ACC112 (cell line): ENCODE results near the gene KLHL22.
"Not testable (repeated sequence)": the region's sequence is repeated elsewhere in the genome, so short reads cannot be mapped to it uniquely, and the experiment has no call there.

ENCODE experiments used
- H2AFZ ChIP-seq: fragments of 200-600 bp; sonication (generic); one replicate; pipeline ENCODE4 v1.6.0; 2017; ENCODE audit warnings: antibody characterized with exemption, low read length; ENCODE audit not compliant: unreplicated experiment
- H3K27ac ChIP-seq: fragments of 200-600 bp; sonication (generic); 2 replicates; pipeline ENCODE4 v1.5.1; 2014; ENCODE audit warnings: low read depth, mild to moderate bottlenecking, antibody characterized with exemption, low read length, moderate library complexity
- H3K27me3 ChIP-seq: fragments of 200-600 bp; sonication (generic); 2 replicates; pipeline ENCODE4 v1.6.1; 2014; ENCODE audit warnings: mild to moderate bottlenecking, antibody characterized with exemption, low read length, moderate library complexity, mixed read lengths; ENCODE audit not compliant: insufficient read depth
- H3K36me3 ChIP-seq: fragments of 200-600 bp; sonication (generic); 2 replicates; pipeline ENCODE4 v1.6.1; 2016; ENCODE audit warnings: mild to moderate bottlenecking, antibody characterized with exemption, low read length, moderate library complexity, mixed read lengths; ENCODE audit not compliant: insufficient read depth
- H3K4me1 ChIP-seq: fragments of 200-600 bp; sonication (generic); one replicate; pipeline ENCODE4 v1.6.1; 2016; ENCODE audit warnings: low read length, mixed read lengths; ENCODE audit not compliant: insufficient read depth, unreplicated experiment, control insufficient read depth
- H3K4me3 ChIP-seq: fragments of 200-600 bp; sonication (generic); 2 replicates; pipeline ENCODE4 v1.5.1; 2014; ENCODE audit warnings: mild to moderate bottlenecking, low read depth, low read length
- H3K79me2 ChIP-seq: fragments of 200-600 bp; sonication (generic); one replicate; pipeline ENCODE4 v1.6.0; 2016; ENCODE audit warnings: low read length; ENCODE audit not compliant: control insufficient read depth, unreplicated experiment, insufficient read depth

The KLHL22 gene

GRCh38 chr22:20484948-20485683, 10.5 kb downstream of the KLHL22 start:
- Histone ChIP-seq H3K4me1 (no peaks in the 10 kb centered on the region), H3K36me3 (no peaks in the 10 kb centered on the region), H2AFZ (no peak overlapping the region), H3K27ac (no peak overlapping the region), H3K4me3 (no peak overlapping the region), H3K79me2 (peaks cover 5% of the 10 kb centered on the region), H3K27me3 (no peaks in the 10 kb centered on the region)

- H3K79me2 ChIP-seq, result no peaks in the 10 kb centered on the region
- H3K27ac ChIP-seq, result no peak overlapping the region
- H3K4me1 ChIP-seq, result no peaks in the 10 kb centered on the region
- no peaks in the 10 kb centered on the region for H3K36me3 ChIP-seq
- H3K4me3 ChIP-seq, result no peak overlapping the region
- no peaks in the 10 kb centered on the region for H3K27me3 ChIP-seq
- H2AFZ ChIP-seq, result no peak overlapping the region
Observed at GRCh38 chr22:20483771-20484170, 11.8 kb downstream of the KLHL22 start.

- H3K79me2 ChIP-seq, H3K4me1 ChIP-seq, H3K27ac ChIP-seq, H3K36me3 ChIP-seq, H3K27me3 ChIP-seq, H2AFZ ChIP-seq, H3K4me3 ChIP-seq: not testable (repeated sequence)
Observed at GRCh38 chr22:20483143-20483506, 12.5 kb downstream of the KLHL22 start.

GRCh38 chr22:20479612-20480196, 15.9 kb downstream of the KLHL22 start:
- H3K4me3 ChIP-seq, result no peak overlapping the region
- no peaks in the 10 kb centered on the region for H3K36me3 ChIP-seq
- H3K27ac ChIP-seq, result no peak overlapping the region
- no peaks in the 10 kb centered on the region for H3K27me3 ChIP-seq
- H3K4me1 ChIP-seq, result no peaks in the 10 kb centered on the region
- no peak overlapping the region for H2AFZ ChIP-seq
- H3K79me2 ChIP-seq, result no peaks in the 10 kb centered on the region

GRCh38 chr22:20478059-20478458, 17.5 kb downstream of the KLHL22 start:
- H2AFZ ChIP-seq, H3K4me1 ChIP-seq, H3K79me2 ChIP-seq, H3K4me3 ChIP-seq, H3K27me3 ChIP-seq, H3K27ac ChIP-seq, H3K36me3 ChIP-seq: not testable (repeated sequence)

GRCh38 chr22:20475569-20475968, 20.0 kb downstream of the KLHL22 start:
- H3K27ac ChIP-seq, H3K79me2 ChIP-seq, H3K36me3 ChIP-seq, H3K27me3 ChIP-seq, H2AFZ ChIP-seq, H3K4me3 ChIP-seq, H3K4me1 ChIP-seq: not testable (repeated sequence)

- H2AFZ ChIP-seq, result no peak overlapping the region
- H3K27me3 ChIP-seq, result no peaks in the 10 kb centered on the region
- no peak overlapping the region for H3K27ac ChIP-seq
- H3K79me2 ChIP-seq, result no peaks in the 10 kb centered on the region
- no peaks in the 10 kb centered on the region for H3K36me3 ChIP-seq
- H3K4me3 ChIP-seq, result no peak overlapping the region
- no peaks in the 10 kb centered on the region for H3K4me1 ChIP-seq
Observed at GRCh38 chr22:20475115-20475436, 20.5 kb downstream of the KLHL22 start.

- Histone ChIP-seq H3K27me3 (no peaks in the 10 kb centered on the region), H3K27ac (no peak overlapping the region), H2AFZ (no peak overlapping the region), H3K36me3 (no peaks in the 10 kb centered on the region), H3K79me2 (no peaks in the 10 kb centered on the region), H3K4me1 (no peaks in the 10 kb centered on the region), H3K4me3 (no peak overlapping the region)
Observed at GRCh38 chr22:20472629-20473442, 22.8 kb downstream of the KLHL22 start.

GRCh38 chr22:20471126-20471833, 24.3 kb downstream of the KLHL22 start:
- no peak overlapping the region for H3K4me3 ChIP-seq

GRCh38 chr22:20470525-20470924, 25.1 kb downstream of the KLHL22 start:
- H3K4me1 ChIP-seq, H2AFZ ChIP-seq, H3K27ac ChIP-seq, H3K79me2 ChIP-seq, H3K27me3 ChIP-seq, H3K36me3 ChIP-seq, H3K4me3 ChIP-seq: not testable (repeated sequence)

More at GRCh38 chr22:20471126-20471833, 24.3 kb downstream of the KLHL22 start:
- Histone ChIP-seq H3K36me3 (no peaks in the 10 kb centered on the region), H3K27me3 (no peaks in the 10 kb centered on the region), H2AFZ (no peak overlapping the region), H3K4me1 (no peaks in the 10 kb centered on the region), H3K27ac (no peak overlapping the region), H3K79me2 (no peaks in the 10 kb centered on the region)
